Stomach (tissue), 9 donors: ENCODE measurements around the gene WDR77. TPM values are rescaled to one million over a fixed set of nuclear protein-coding genes. Genes with fewer than 3 reads are reported as not detected.

ENCODE experiments used
- DNase-seq, 2 donors: peaks; one replicate each; pipeline versions ENCODE4 v3.0.0 to v3.0.0-alpha.2; 2013 to 2019
- H3K27ac ChIP-seq, 5 donors: fragments of 200-600 bp in 4 of 5; sonication (generic) in 4 of 5; one replicate each; pipeline ENCODE4 v1.5.1; 2013 to 2019; ENCODE audit warnings: mild to moderate bottlenecking in 1 of 5, moderate library complexity in 1 of 5
- H3K27me3 ChIP-seq, 3 donors: fragments of 200-600 bp; sonication (generic); one replicate each; pipeline ENCODE4 v1.5.1; 2017 to 2019; ENCODE audit warnings: mixed run types in 1 of 3
- H3K36me3 ChIP-seq, 4 donors: fragments of 200-600 bp; sonication (generic); 1 replicate in 3 of 4; 2 replicates in 1 of 4; pipeline ENCODE4 v1.5.1; 2016 to 2019
- H3K4me1 ChIP-seq, 4 donors: fragments of 200-600 bp; sonication (generic); one replicate each; pipeline ENCODE4 v1.5.1; 2016 to 2019
- H3K4me3 ChIP-seq, 4 donors: fragments of 200-600 bp; sonication (generic) in 3 of 4; one replicate each; pipeline ENCODE4 v1.5.1; 2016 to 2019; ENCODE audit warnings: mild to moderate bottlenecking in 1 of 4
- H3K9me3 ChIP-seq, 4 donors: fragments of 200-600 bp; sonication (generic); one replicate each; pipeline ENCODE4 v1.5.1; 2016 to 2019
- EP300 ChIP-seq: sonication (generic); formaldehyde crosslinking; IDR thresholded peaks from one replicate; pipeline ENCODE4 v1.6.1; 2017; ENCODE audit warnings: antibody characterized with exemption
- POLR2A ChIP-seq, 4 donors: fragments of 450-650 bp; IDR thresholded peaks; one replicate each; pipeline ENCODE4 v1.6.1; 2016; ENCODE audit warnings: antibody characterized with exemption in 4 of 4, control low read depth in 2 of 4, mild to moderate bottlenecking in 1 of 4, moderate library complexity in 1 of 4
- POLR2AphosphoS5 ChIP-seq, 3 donors: sonication (generic); formaldehyde crosslinking; IDR thresholded peaks; one replicate each; pipeline ENCODE4 v1.6.1; 2016; ENCODE audit warnings: antibody characterized with exemption in 3 of 3
- WGBS, 5 donors: extraction: QIAGEN DNeasy Blood & Tissue Kit in 3 of 5; methylation state at CpG; one replicate each; pipeline versions ENCODE4 v1.1.5 to v1.1.7; 2013 to 2018; 5-methylcytosine and 5-hydroxymethylcytosine counted together
- intact Hi-C: fragments of 100-400 bp; cut with DNase I; formaldehyde crosslinking; loops from one replicate; pipeline ENCODE4 v1.15.1; 2023; ENCODE audit warnings: low total_unique reads
- polyA plus RNA-seq, 3 donors: library from polyadenylated mRNA; stranded (reverse); fragments of 200-250 nt; gene quantifications; one replicate each; pipeline ENCODE4 v1.2.3, GENCODE V29; 2013
- total RNA-seq, 5 donors: library from RNA; depleted of rRNA; stranded (reverse); fragments of >200 nt; gene quantifications; one replicate each; pipeline versions ENCODE4 v1.1.0 to v1.2.3, GENCODE V29; 2014 to 2016
- TF ChIP-seq, protein P1 (sequence below), 7 experiments: fragments of 450-650 bp in 4 of 7; fragments of 200-600 bp in 3 of 7; sonication (generic) in 3 of 7; IDR thresholded peaks; one replicate each; pipeline ENCODE4 v1.5.1; 2016 to 2019; ENCODE audit warnings: antibody characterized with exemption in 7 of 7, control low read depth in 2 of 7, mild to moderate bottlenecking in 1 of 7
- donor health status: healthy with polysubstance abuse.
- donor health status: Bipolar disorder and iron deficiency.
- donor health status: healthy.

The WDR77 gene
- total and polyA plus RNA-seq, 8 donors, result 5.8 to 31.2 (median 21.6) TPM

DNA sequence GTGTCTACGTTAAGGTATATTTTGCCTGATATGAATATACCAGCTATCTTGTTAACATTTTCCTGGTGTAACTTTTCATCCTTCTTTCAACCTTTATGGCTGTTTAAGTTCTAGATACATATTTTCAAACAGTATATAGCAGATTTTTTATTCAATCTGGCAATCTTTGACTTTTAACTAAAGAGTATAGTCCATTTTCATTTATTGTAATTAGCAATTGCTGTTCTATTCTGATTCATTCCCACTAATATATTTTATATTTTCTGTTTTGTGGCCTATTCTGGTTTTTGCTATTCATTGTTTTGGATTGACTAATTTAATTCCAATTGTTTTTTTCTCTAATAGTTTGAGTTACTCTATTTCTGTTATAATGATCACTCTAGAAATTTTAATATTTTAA is 17.4 kb upstream of the WDR77 start:
- intact Hi-C loops, result no loop called here
- 0 to 2% (median 0%) methylated on average over 1 of the region's 1 CpG for WGBS, 5 donors
- no peak for DNase-seq
- H3K27me3 ChIP-seq, result no peaks in the 10 kb centered on the region
- H3K4me1 ChIP-seq, result peaks cover 0 to 21% (median 0%) of the 10 kb centered on the region in 4 donors
- TF ChIP-seq POLR2A (IDR thresholded peaks at IDR 0.05) (no peak), EP300 (no peak), POLR2AphosphoS5 (IDR thresholded peaks at IDR 0.05) (no peak)
- TF ChIP-seq, protein P1, sequence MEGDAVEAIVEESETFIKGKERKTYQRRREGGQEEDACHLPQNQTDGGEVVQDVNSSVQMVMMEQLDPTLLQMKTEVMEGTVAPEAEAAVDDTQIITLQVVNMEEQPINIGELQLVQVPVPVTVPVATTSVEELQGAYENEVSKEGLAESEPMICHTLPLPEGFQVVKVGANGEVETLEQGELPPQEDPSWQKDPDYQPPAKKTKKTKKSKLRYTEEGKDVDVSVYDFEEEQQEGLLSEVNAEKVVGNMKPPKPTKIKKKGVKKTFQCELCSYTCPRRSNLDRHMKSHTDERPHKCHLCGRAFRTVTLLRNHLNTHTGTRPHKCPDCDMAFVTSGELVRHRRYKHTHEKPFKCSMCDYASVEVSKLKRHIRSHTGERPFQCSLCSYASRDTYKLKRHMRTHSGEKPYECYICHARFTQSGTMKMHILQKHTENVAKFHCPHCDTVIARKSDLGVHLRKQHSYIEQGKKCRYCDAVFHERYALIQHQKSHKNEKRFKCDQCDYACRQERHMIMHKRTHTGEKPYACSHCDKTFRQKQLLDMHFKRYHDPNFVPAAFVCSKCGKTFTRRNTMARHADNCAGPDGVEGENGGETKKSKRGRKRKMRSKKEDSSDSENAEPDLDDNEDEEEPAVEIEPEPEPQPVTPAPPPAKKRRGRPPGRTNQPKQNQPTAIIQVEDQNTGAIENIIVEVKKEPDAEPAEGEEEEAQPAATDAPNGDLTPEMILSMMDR (IDR thresholded peaks at IDR 0.05), result no peak
- H3K27ac ChIP-seq, result no peak overlapping the region
- no peak overlapping the region for H3K4me3 ChIP-seq
- H3K9me3 ChIP-seq, result no peaks in the 10 kb centered on the region
- peaks cover 11 to 79% (median 70%) of the 10 kb centered on the region in 4 donors for H3K36me3 ChIP-seq

DNA sequence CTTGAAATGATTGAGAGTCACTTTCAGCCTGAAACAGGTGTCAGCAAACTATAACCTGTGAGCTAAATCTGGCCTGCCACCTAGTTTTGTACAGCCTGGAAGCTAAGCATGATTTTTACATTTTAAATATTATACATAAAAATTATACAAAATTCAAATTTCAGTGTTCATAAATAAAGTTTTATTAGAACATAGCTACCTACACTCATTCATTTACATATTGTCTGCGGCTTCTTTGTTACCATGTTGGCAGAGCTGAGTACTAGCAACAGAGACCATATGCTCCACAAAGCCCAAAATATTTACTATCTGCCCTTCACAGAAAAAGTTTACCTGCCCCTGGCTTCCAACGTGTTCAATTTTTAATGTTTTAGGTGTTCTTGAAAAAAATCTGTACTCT is 16.7 kb upstream of the WDR77 start:
- TF ChIP-seq EP300 (no peak), POLR2A (IDR thresholded peaks at IDR 0.05) (no peak), POLR2AphosphoS5 (IDR thresholded peaks at IDR 0.05) (no peak)
- TF ChIP-seq, protein P1 (IDR thresholded peaks at IDR 0.05), result no peak
- Histone ChIP-seq H3K9me3 (no peaks in the 10 kb centered on the region), H3K27me3 (no peaks in the 10 kb centered on the region), H3K27ac (no peak overlapping the region), H3K36me3 (peaks cover 15 to 79% (median 74%) of the 10 kb centered on the region in 4 donors), H3K4me1 (peaks cover 0 to 18% (median 0%) of the 10 kb centered on the region in 4 donors), H3K4me3 (no peak overlapping the region)
- intact Hi-C loops, result no loop called here
- WGBS, 5 donors, result 94 to 100% (median 96%) methylated on average over 2 of the region's 2 CpGs
- no peak for DNase-seq

DNA sequence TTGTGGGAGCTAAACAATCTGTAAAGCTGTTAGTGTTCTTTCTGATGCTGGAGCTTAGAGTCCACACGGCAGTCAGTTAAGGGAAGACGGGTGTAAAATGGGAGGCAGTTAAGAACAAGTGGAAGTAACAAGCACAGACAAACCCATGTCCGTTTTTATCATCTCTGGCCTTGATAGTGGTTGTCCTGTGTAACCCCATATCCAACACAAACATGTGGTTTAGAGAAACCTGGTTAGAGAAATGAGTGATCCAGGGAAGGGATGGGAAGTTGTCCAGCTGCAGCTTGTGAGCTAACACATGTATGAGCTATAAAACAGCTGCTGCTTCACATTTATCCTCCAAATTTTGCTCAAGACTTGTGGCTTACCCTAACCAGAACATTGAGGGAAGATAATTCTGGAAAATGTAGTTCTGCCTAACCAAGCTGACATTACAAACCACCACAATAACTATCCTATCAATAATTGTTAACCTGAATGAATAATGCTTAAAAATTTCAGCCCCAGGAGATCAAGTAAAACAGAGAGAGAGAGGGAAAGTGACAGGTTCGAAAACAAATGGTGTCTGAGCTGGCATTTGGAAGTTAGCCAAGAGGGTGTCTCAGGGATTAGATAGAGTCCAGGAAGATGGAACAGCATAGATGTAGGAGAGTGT is 14.1 kb upstream of the WDR77 start:
- TF ChIP-seq POLR2A (IDR thresholded peaks at IDR 0.05) (no peak), POLR2AphosphoS5 (IDR thresholded peaks at IDR 0.05) (peak in 1 of 3 donors; percentile 16)
- intact Hi-C loops, result no loop called here
- no peak overlapping the region for H3K27ac ChIP-seq
- no peak overlapping the region for H3K4me3 ChIP-seq
- no peaks in the 10 kb centered on the region for H3K27me3 ChIP-seq
- H3K36me3 ChIP-seq, result peaks cover 26 to 80% (median 73%) of the 10 kb centered on the region in 4 donors
- H3K9me3 ChIP-seq, result no peaks in the 10 kb centered on the region
- peaks cover 0 to 9% (median 0%) of the 10 kb centered on the region in 4 donors for H3K4me1 ChIP-seq
- WGBS, 5 donors, result 51 to 70% (median 59%) methylated on average over 4 of the region's 4 CpGs
- peak in 1 of 2 donors; percentile 60 for DNase-seq

- Histone ChIP-seq H3K4me3 (no peak overlapping the region), H3K9me3 (no peaks in the 10 kb centered on the region), H3K27me3 (no peaks in the 10 kb centered on the region), H3K27ac (no peak overlapping the region), H3K4me1 (peaks cover 0 to 10% (median 0%) of the 10 kb centered on the region in 4 donors), H3K36me3 (peaks cover 33 to 80% (median 73%) of the 10 kb centered on the region in 4 donors)
- WGBS, 5 donors, result 79 to 84% (median 82%) methylated on average over 4 of the region's 4 CpGs
- no peak for DNase-seq
- TF ChIP-seq, protein P1 (IDR thresholded peaks at IDR 0.05), result no peak
- no peak for TF ChIP-seq POLR2A (IDR thresholded peaks at IDR 0.05)
- no peak for TF ChIP-seq POLR2AphosphoS5 (IDR thresholded peaks at IDR 0.05)
- no peak for TF ChIP-seq EP300
- intact Hi-C loops, result no loop called here
Observed at GRCh38 chr1:111462370-111463028, 13.4 kb upstream of the WDR77 start.
